Natural killer cell treated with Interleukin-12 subunit alpha and Interleukin-12 subunit beta and Interleukin-15 and Interleukin-18, amount 100 ng/mL, for 72 hours (primary cell): ENCODE measurements around the gene LRRC46. TPM values are rescaled to one million over a fixed set of nuclear protein-coding genes. Genes with fewer than 3 reads are reported as not detected.
A peak's percentile ranks its signal among the peaks of the same experiment; 100 is the strongest.

Experiments used
- ATAC-seq, 2 donors: fragments of 150-1000 bp; cut with Tn5 transposase in 1 of 2; sonication (Bioruptor Pico), chemical (Tn5 transposase) in 1 of 2; 2 replicates each; pipeline ENCODE4 v1.10.0; 2021
- DNase-seq: peaks from one replicate; pipeline ENCODE4 v3.0.0; 2022; ENCODE audit warnings: low spot score
- H3K27ac Mint-ChIP-seq, 2 donors: 1 replicate in 1 of 2; 2 replicates in 1 of 2; pipeline ENCODE4 v1.8.0; 2022; ENCODE audit warnings: mixed read lengths in 2 of 2, mild to moderate bottlenecking in 1 of 2, moderate library complexity in 1 of 2
- H3K27me3 Mint-ChIP-seq, 2 donors: 1 replicate in 1 of 2; 2 replicates in 1 of 2; pipeline ENCODE4 v1.8.0; 2022; ENCODE audit warnings: mixed read lengths in 2 of 2
- H3K36me3 Mint-ChIP-seq: one replicate; pipeline ENCODE4 v1.8.0; 2022; ENCODE audit warnings: mixed read lengths
- H3K4me1 Mint-ChIP-seq, 2 donors: 1 replicate in 1 of 2; 2 replicates in 1 of 2; pipeline ENCODE4 v1.8.0; 2022; ENCODE audit warnings: low read depth in 2 of 2, mixed read lengths in 2 of 2, mild to moderate bottlenecking in 1 of 2
- H3K4me3 Mint-ChIP-seq: one replicate; pipeline ENCODE4 v1.8.0; 2022; ENCODE audit warnings: mixed read lengths
- H3K9me3 Mint-ChIP-seq: 2 replicates; pipeline ENCODE4 v1.8.0; 2022; ENCODE audit warnings: mixed read lengths
- total RNA-seq, 2 donors: library from RNA; stranded (reverse); gene quantifications; one replicate each; pipeline ENCODE4 v1.2.3, GENCODE V29; 2022

Gene LRRC46
- total RNA-seq, 2 donors from 2014 or later, result 0.17 to 0.86 TPM

- DNase-seq, result peak; percentile 61
- no peaks in the 10 kb centered on the region for H3K27me3 Mint-ChIP-seq
- peaks cover 30 to 33% of the 10 kb centered on the region in 2 donors for H3K4me1 Mint-ChIP-seq
- no peaks in the 10 kb centered on the region for H3K9me3 Mint-ChIP-seq
- peaks cover 6% of the 10 kb centered on the region for H3K36me3 Mint-ChIP-seq
- no peak for ATAC-seq
- no peak overlapping the region for H3K4me3 Mint-ChIP-seq
- no peak overlapping the region for H3K27ac Mint-ChIP-seq
Observed at GRCh38 chr17:47813512-47814031, 17.9 kb upstream of the LRRC46 start.

- no peak for ATAC-seq
- peaks cover under 1% of the 10 kb centered on the region for H3K36me3 Mint-ChIP-seq
Observed at GRCh38 chr17:47815106-47815918, 16.2 kb upstream of the LRRC46 start.

GRCh38 chr17:47816111-47816735 lies 15.2 kb upstream of the LRRC46 start:
- Mint-ChIP-seq H3K27ac (no peak overlapping the region), H3K4me3 (no peak overlapping the region), H3K9me3 (no peaks in the 10 kb centered on the region), H3K4me1 (peaks cover 26% of the 10 kb centered on the region in 2 donors), H3K36me3 (no peaks in the 10 kb centered on the region), H3K27me3 (no peaks in the 10 kb centered on the region)
- no peak for ATAC-seq
- peak; percentile 15 for DNase-seq

More at GRCh38 chr17:47815106-47815918, 16.2 kb upstream of the LRRC46 start:
- Mint-ChIP-seq H3K4me1 (peaks cover 25 to 26% of the 10 kb centered on the region in 2 donors), H3K4me3 (no peak overlapping the region), H3K27ac (no peak overlapping the region), H3K27me3 (no peaks in the 10 kb centered on the region), H3K9me3 (no peaks in the 10 kb centered on the region)
- peak; percentile 35 for DNase-seq

- H3K9me3 Mint-ChIP-seq, result no peaks in the 10 kb centered on the region
- DNase-seq, result peak; percentile 31
- H3K27ac Mint-ChIP-seq, result no peak overlapping the region
- ATAC-seq, result no peak
- H3K4me3 Mint-ChIP-seq, result no peak overlapping the region
- H3K4me1 Mint-ChIP-seq, result peaks cover 19 to 24% of the 10 kb centered on the region in 2 donors
- no peaks in the 10 kb centered on the region for H3K36me3 Mint-ChIP-seq
- no peaks in the 10 kb centered on the region for H3K27me3 Mint-ChIP-seq
Observed at GRCh38 chr17:47816947-47817346, 14.5 kb upstream of the LRRC46 start.

- H3K27me3 Mint-ChIP-seq, result no peaks in the 10 kb centered on the region
- peaks cover 10 to 17% of the 10 kb centered on the region in 2 donors for H3K4me1 Mint-ChIP-seq
- ATAC-seq (no peak), DNase-seq (peak; percentile 55)
- H3K9me3 Mint-ChIP-seq, result no peaks in the 10 kb centered on the region
- no peak overlapping the region for H3K4me3 Mint-ChIP-seq
- H3K27ac Mint-ChIP-seq, result no peak overlapping the region
- H3K36me3 Mint-ChIP-seq, result no peaks in the 10 kb centered on the region
Observed at GRCh38 chr17:47818002-47818695, 13.3 kb upstream of the LRRC46 start.

GRCh38 chr17:47819475-47819874 lies 12.0 kb upstream of the LRRC46 start:
- Mint-ChIP-seq H3K4me3 (no peak overlapping the region), H3K9me3 (no peaks in the 10 kb centered on the region), H3K27ac (no peak overlapping the region), H3K36me3 (no peaks in the 10 kb centered on the region), H3K27me3 (no peaks in the 10 kb centered on the region), H3K4me1 (peaks cover 10 to 17% of the 10 kb centered on the region in 2 donors)
- ATAC-seq (no peak), DNase-seq (peak; percentile 35)

GRCh38 chr17:47820033-47820789 lies 11.3 kb upstream of the LRRC46 start:
- Mint-ChIP-seq H3K27me3 (no peaks in the 10 kb centered on the region), H3K4me1 (peaks cover 10 to 18% of the 10 kb centered on the region in 2 donors), H3K27ac (peak overlapping the region; percentile 83 to 93), H3K4me3 (peak overlapping the region; percentile 90), H3K9me3 (no peaks in the 10 kb centered on the region), H3K36me3 (peaks cover 2% of the 10 kb centered on the region)
- DNase-seq (peak; percentile 37), ATAC-seq (no peak)

- Mint-ChIP-seq H3K4me1 (peaks cover 10 to 21% of the 10 kb centered on the region in 2 donors), H3K27ac (peak overlapping the region; percentile 83 to 93), H3K36me3 (peaks cover 7% of the 10 kb centered on the region), H3K27me3 (no peaks in the 10 kb centered on the region), H3K9me3 (no peaks in the 10 kb centered on the region), H3K4me3 (peak overlapping the region; percentile 90)
- DNase-seq, result no peak
- ATAC-seq, result no peak
Observed at GRCh38 chr17:47821031-47821423, 10.4 kb upstream of the LRRC46 start.

GRCh38 chr17:47821424-47822391 lies 9.8 kb upstream of the LRRC46 start, which contains the start of gene OSBPL7:
OSBPL7 (minus strand) TSS chr17:47821794; CDS start chr17:47820278, 1,516 bp downstream.
- peak; percentile 83 for DNase-seq
- Mint-ChIP-seq H3K27me3 (no peaks in the 10 kb centered on the region), H3K27ac (peak within 1 kb of the TSS; percentile 83 to 93), H3K9me3 (no peaks in the 10 kb centered on the region), H3K4me3 (peak within 1 kb of the TSS; percentile 90), H3K4me1 (peaks cover 10 to 24% of the 10 kb centered on the region in 2 donors), H3K36me3 (peaks cover 7% of the 10 kb centered on the region)
- ATAC-seq, result peak; percentile 95 to 97

GRCh38 chr17:47822785-47823184 lies 8.7 kb upstream of the LRRC46 start:
- no peaks in the 10 kb centered on the region for H3K27me3 Mint-ChIP-seq
- H3K36me3 Mint-ChIP-seq, result peaks cover 7% of the 10 kb centered on the region
- H3K27ac Mint-ChIP-seq, result peak overlapping the region; percentile 83 to 93

GRCh38 chr17:47823519-47823918 lies 8.0 kb upstream of the LRRC46 start:
- H3K27ac Mint-ChIP-seq, result no peak overlapping the region
- no peak for DNase-seq
- ATAC-seq, result no peak
- H3K27me3 Mint-ChIP-seq, result no peaks in the 10 kb centered on the region
- no peak overlapping the region for H3K4me3 Mint-ChIP-seq
- peaks cover 7% of the 10 kb centered on the region for H3K36me3 Mint-ChIP-seq
- H3K4me1 Mint-ChIP-seq, result peaks cover 15 to 27% of the 10 kb centered on the region in 2 donors
- H3K9me3 Mint-ChIP-seq, result no peaks in the 10 kb centered on the region

More at GRCh38 chr17:47822785-47823184, 8.7 kb upstream of the LRRC46 start:
- H3K9me3 Mint-ChIP-seq, result no peaks in the 10 kb centered on the region
- peaks cover 10 to 24% of the 10 kb centered on the region in 2 donors for H3K4me1 Mint-ChIP-seq
- DNase-seq (no peak), ATAC-seq (no peak)
- peak overlapping the region; percentile 90 for H3K4me3 Mint-ChIP-seq

- H3K4me1 Mint-ChIP-seq, result peaks cover 44 to 47% of the 10 kb centered on the region in 2 donors
- H3K27ac Mint-ChIP-seq, result peak overlapping the region; percentile 88 to 91
- no peaks in the 10 kb centered on the region for H3K9me3 Mint-ChIP-seq
- H3K4me3 Mint-ChIP-seq, result peak overlapping the region; percentile 97
- no peaks in the 10 kb centered on the region for H3K27me3 Mint-ChIP-seq
- H3K36me3 Mint-ChIP-seq, result peaks cover 7% of the 10 kb centered on the region
- DNase-seq, result peak; percentile 85
- ATAC-seq, result peak; percentile 90 to 93
Observed at GRCh38 chr17:47829870-47830269, 1.6 kb upstream of the LRRC46 start.
